Astrocyte of the spinal cord (primary cell): Measurements from ENCODE around the gene YTHDC1.

Experiments used
- DNase-seq: peaks from one replicate; pipeline ENCODE4 v3.0.0; 2011; ENCODE audit warnings: low read depth, low spot score
- H3K4me3 ChIP-seq: 2 replicates; pipeline ENCODE4 v1.5.1; 2011; ENCODE audit warnings: low read depth, mild to moderate bottlenecking, low read length, moderate library complexity
- CTCF ChIP-seq: IDR thresholded peaks from 2 replicates; pipeline ENCODE4 v1.5.1; 2012; ENCODE audit warnings: low read depth, mild to moderate bottlenecking, low read length, inconsistent platforms
- in situ Hi-C: cut with HindIII; loops from 2 replicates; pipeline ENCODE4 v1.10.0; 2017; ENCODE audit warnings: low sequenced_read_pairs

YTHDC1 gene

GRCh38 chr4:68360231-68360968 is 10.5 kb upstream of the YTHDC1 start:
- DNase-seq, result no peak
- in situ Hi-C loops, result no loop called here
- no peak overlapping the region for H3K4me3 ChIP-seq
- TF ChIP-seq CTCF, result no peak

DNA sequence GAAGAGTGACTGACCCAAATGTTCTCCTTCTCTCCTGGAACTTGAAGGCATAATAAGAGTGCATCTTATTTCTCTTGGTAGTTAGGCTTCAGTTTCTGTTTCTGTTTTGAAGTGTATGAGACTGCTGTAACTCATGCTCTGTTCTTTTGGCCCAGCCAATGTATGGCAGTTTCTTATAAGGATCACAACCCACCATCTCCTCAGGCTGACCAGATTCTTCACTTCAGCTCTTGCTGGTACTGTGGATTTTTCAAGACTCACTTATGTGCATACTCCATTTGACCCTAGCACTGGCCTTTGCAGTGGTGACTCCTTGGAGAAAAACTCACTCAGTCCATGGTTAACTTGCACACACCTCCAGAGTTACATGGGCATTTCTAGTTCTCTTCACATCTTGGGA is 9.6 kb upstream of the YTHDC1 start:
- in situ Hi-C loops, result no loop called here
- TF ChIP-seq CTCF, result no peak
- H3K4me3 ChIP-seq, result no peak overlapping the region
- DNase-seq, result no peak

GRCh38 chr4:68358988-68359387 is 9.1 kb upstream of the YTHDC1 start:
- no peak overlapping the region for H3K4me3 ChIP-seq
- no peak for DNase-seq
- TF ChIP-seq CTCF, result no peak
- in situ Hi-C loops, result no loop called here

- in situ Hi-C loops, result no loop called here
- TF ChIP-seq CTCF, result no peak
- DNase-seq, result no peak
- H3K4me3 ChIP-seq, result no peak overlapping the region
These were observed 2.9 kb upstream of the YTHDC1 start for GRCh38 chr4:68352791-68353190.

- in situ Hi-C loops, result no loop called here
- no peak for TF ChIP-seq CTCF
- DNase-seq, result peak; percentile 54
- peak overlapping the region; percentile 89 for H3K4me3 ChIP-seq
These were observed 626 bp downstream of the YTHDC1 start for GRCh38 chr4:68349279-68349648.

DNA sequence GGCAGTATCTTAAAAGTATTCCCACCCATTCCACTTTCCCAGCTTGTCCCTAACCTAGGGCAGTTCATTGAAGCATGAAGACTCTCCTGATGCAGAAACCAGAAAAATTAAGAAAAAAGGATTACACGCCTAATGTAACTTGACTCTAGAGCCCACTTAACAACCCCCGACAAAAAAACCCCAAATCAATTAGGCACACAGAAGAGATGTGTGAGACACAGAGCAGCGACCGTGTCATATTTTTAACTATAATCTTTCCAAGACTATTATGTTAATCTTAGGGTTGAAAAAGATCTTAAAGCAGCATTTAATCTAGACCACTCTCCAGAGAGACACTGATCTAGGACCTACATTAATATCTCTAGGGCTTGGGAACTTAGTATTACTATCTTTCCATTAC is 1.3 kb downstream of the YTHDC1 start:
- TF ChIP-seq CTCF, result no peak
- in situ Hi-C loops, result no loop called here
- peak overlapping the region; percentile 89 for H3K4me3 ChIP-seq
- no peak for DNase-seq
